Activated CD4-positive, alpha-beta T cell treated with anti-CD3 and anti-CD28 coated beads, Interleukin-2, amount 50 U/mL, for 24 hours (primary cell): ENCODE data around the gene NFIA.

Experiments
- DNase-seq, 2 donors: peaks; one replicate each; pipeline ENCODE4 v3.0.0-alpha.2; 2020; ENCODE audit warnings: low read depth in 1 of 2, low spot score in 1 of 2

Gene NFIA

GRCh38 chr1:61289232-61290098 lies 207.1 kb downstream of the NFIA start:
- DNase-seq = no peak

- DNase-seq = no peak
These were observed 208.2 kb downstream of the NFIA start for GRCh38 chr1:61290525-61290924.

GRCh38 chr1:61293197-61293596 lies 210.8 kb downstream of the NFIA start:
- no peak for DNase-seq

GRCh38 chr1:61293986-61294504 lies 211.7 kb downstream of the NFIA start:
- DNase-seq = no peak

GRCh38 chr1:61294930-61295329 lies 212.6 kb downstream of the NFIA start:
- no peak for DNase-seq

- no peak for DNase-seq
These were observed 213.6 kb downstream of the NFIA start for GRCh38 chr1:61295818-61296537.

- DNase-seq = no peak
These were observed 215.5 kb downstream of the NFIA start for GRCh38 chr1:61297887-61298286.

- DNase-seq = no peak
These were observed 217.1 kb downstream of the NFIA start for GRCh38 chr1:61299463-61299862.

- DNase-seq = no peak
These were observed 218.5 kb downstream of the NFIA start for GRCh38 chr1:61300899-61301298.

GRCh38 chr1:61301824-61302657 lies 219.7 kb downstream of the NFIA start:
- DNase-seq = no peak

GRCh38 chr1:61307422-61308142 lies 225.2 kb downstream of the NFIA start:
- no peak for DNase-seq

GRCh38 chr1:61310057-61310456 lies 227.7 kb downstream of the NFIA start:
- no peak for DNase-seq

- no peak for DNase-seq
These were observed 228.2 kb downstream of the NFIA start for GRCh38 chr1:61310538-61310937.

GRCh38 chr1:61313906-61314422 lies 231.6 kb downstream of the NFIA start:
- no peak for DNase-seq

- no peak for DNase-seq
These were observed 232.7 kb downstream of the NFIA start for GRCh38 chr1:61315011-61315410.

GRCh38 chr1:61316493-61316892 lies 234.1 kb downstream of the NFIA start:
- no peak for DNase-seq

- DNase-seq = peak in 1 of 2 donors; percentile 21
These were observed 236.2 kb downstream of the NFIA start for GRCh38 chr1:61318319-61319125.

- no peak for DNase-seq
These were observed 238.2 kb downstream of the NFIA start for GRCh38 chr1:61320575-61320974.

GRCh38 chr1:61322008-61322744 lies 239.8 kb downstream of the NFIA start:
- DNase-seq = no peak
